H1 (cell line): ENCODE measurements around the gene TCEA2. TPM values are rescaled to one million over a fixed set of nuclear protein-coding genes. Genes with fewer than 3 reads are reported as not detected.

Experiments used
- MAFK ChIP-seq: IDR thresholded peaks from 2 replicates; pipeline ENCODE4 v1.6.1; 2012; ENCODE audit warnings: low read depth, mild to moderate bottlenecking, improper control_type of control experiment, low read length
- RNF2 ChIP-seq: fragments of 200-900, 300-1000 bp; sonication (generic); IDR thresholded peaks from 2 replicates; pipeline ENCODE4 v1.7.1; 2016; ENCODE audit warnings: borderline replicate concordance, low read depth, mild to moderate bottlenecking, antibody characterized with exemption, low read length; ENCODE audit not compliant: poor library complexity, severe bottlenecking; ENCODE audit errors: missing control alignments
- USF2 ChIP-seq: IDR thresholded peaks from 2 replicates; pipeline ENCODE4 v1.6.1; 2011; ENCODE audit warnings: low read length, improper control_type of control experiment
- polyA plus RNA-seq, 7 experiments: library from polyadenylated mRNA; depleted of rRNA in 3 of 7; stranded (reverse) in 5 of 7; unstranded in 2 of 7; fragments of >200 nt in 5 of 7; fragments of 200-250 nt in 2 of 7; gene quantifications; 1 replicate in 5 of 7; 2 replicates in 1 of 7; 4 replicates in 1 of 7; pipeline versions ENCODE4 v1.2.1 to v1.2.3, GENCODE V29; 2011 to 2013; ENCODE audit warnings: missing spikeins in 2 of 7, mixed read lengths in 2 of 7
- total RNA-seq: library from RNA; stranded (reverse); fragmentation: NEBNext Ultra II Directional; extraction: Animal tissue kit (Norgen Biotek cat#: 25700); gene quantifications from 2 replicates; pipeline ENCODE4 v1.2.1, GENCODE V29; 2021

TCEA2 gene
- total and polyA plus RNA-seq, 2 of the 8 experiments (the other 6 are each of a cell fraction or from before 2014, with no cell fraction given) = 41.4 to 42.3 TPM

- no peak for TF ChIP-seq USF2
- TF ChIP-seq RNF2 = no peak
- TF ChIP-seq MAFK = no peak
Observed at GRCh38 chr20:64104667-64105451, 41.9 kb downstream of the TCEA2 start (continued).
